Activated T-cell treated with anti-CD3 and anti-CD28 coated beads for 1 hour (primary cell): ENCODE measurements around the gene APCDD1.

Experiments used
- DNase-seq: peaks from one replicate; pipeline ENCODE4 v3.0.0-alpha.2; 2020; ENCODE audit warnings: low read depth

Gene APCDD1

GRCh38 chr18:10453806-10454680 lies at the start of gene APCDD1:
APCDD1 (plus strand) TSS chr18:10454635; CDS start chr18:10454982, 347 bp downstream.
- DNase-seq = no peak

- no peak for DNase-seq
Measured at GRCh38 chr18:10405014-10405493, 49.4 kb upstream of the APCDD1 start.

DNA sequence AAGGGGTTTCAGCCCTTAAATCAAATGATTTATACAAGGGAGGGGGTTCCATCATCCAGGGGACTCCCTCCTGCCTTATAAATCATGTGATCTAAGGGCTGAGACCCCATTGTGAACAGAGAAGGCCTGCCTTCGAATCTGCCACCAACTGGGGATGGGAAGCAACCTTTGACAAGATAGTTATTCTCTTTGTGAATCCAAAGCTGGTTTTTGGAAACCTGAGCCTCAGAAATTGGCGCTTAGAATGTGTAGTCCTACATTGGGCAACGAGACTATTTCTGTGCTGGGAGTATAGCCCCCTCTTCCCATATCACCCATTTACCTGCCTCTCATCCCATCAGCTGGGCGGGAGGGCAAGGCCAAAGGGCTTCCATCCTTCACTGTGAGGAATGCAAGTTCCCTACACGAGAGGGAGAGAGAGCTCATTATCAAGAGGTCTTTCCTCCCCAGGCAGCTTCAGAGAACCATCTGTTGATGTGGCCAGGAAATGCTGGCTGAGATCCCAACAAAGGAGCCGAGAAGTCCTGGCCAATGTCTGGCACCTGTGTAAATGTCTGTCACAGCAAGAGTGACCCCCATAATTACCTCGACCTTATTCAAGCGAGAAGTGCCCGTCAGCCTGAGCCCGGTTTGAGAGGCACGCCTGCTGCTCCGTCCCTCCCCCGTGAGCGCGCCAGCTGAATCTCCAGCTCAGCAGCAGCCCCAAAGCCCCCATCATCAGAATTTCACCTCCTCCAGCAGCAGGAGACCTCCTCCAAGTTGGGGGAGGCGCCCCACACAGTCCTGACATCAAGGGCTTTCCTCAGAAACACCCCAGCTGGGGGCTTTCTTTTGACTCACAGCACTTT lies 48.4 kb upstream of the APCDD1 start:
- no peak for DNase-seq

DNA sequence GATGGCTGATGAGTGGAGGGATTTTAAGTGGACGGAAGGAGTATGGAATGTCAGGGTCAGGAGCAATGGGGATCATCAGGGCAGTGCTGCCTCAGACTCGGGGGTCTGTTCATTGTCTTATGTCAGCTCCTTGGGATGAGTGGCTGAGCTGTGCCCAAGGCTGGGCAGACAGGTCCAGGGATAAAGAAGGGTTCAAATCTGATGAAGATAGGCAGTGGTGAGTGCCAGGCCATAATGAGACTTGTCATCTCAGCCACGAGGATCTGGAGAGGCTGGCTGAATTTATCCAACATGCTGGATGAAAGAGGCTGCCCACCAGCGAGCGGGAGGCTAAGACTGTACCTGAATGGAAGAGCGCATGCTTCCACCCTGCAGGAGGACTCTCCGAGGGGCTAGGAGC lies 46.3 kb upstream of the APCDD1 start:
- DNase-seq = no peak

GRCh38 chr18:10409041-10409440 lies 45.4 kb upstream of the APCDD1 start:
- DNase-seq = no peak

GRCh38 chr18:10410472-10411308 lies 43.7 kb upstream of the APCDD1 start:
- no peak for DNase-seq

DNA sequence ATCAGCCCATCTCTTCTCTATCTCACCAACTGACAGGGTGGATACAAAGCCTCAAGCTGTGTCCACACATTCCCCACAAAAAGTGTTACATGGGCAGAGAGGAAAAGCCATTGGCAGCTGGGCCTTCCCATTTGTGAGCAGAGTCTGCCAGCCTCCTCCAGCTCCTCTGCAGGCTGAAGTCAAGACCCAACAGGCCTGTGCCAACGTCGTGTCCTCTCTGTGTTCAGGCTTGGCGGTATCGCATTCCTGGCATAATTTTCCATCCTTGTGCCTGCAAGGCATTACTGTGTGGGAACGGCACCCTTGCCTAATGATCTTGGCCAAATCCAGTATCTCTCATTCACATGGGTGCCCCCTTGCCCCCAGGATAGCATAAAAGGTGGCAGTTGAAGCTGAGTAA lies 41.5 kb upstream of the APCDD1 start:
- DNase-seq = no peak

- DNase-seq = no peak
Measured at GRCh38 chr18:10413722-10414121, 40.7 kb upstream of the APCDD1 start.

DNA sequence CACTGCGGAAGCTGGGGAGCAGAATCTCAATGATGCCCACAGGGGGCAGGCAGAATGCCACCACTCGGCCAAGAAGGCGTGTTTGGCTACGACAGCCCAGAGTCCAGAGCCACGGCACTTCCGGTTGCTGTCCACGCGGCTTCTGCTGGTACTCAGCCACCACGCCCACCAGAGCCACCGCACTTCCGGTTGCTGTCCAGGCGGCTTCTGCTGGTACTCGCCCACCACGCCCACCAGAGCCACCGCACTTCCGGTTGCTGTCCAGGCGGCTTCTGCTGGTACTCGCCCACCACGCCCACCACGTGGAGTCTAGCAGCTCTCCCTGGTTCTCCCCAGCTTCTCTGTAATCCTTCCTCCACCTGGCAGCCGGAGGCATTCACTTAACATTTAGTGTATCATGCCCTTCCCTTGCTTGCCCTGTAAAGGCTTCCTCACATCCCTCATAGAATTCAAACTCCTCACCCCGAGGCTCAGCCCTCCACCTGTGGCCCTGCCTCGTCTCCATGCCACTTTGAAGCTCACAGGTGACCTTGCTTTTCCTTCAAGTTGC lies 40.1 kb upstream of the APCDD1 start:
- DNase-seq = no peak

DNA sequence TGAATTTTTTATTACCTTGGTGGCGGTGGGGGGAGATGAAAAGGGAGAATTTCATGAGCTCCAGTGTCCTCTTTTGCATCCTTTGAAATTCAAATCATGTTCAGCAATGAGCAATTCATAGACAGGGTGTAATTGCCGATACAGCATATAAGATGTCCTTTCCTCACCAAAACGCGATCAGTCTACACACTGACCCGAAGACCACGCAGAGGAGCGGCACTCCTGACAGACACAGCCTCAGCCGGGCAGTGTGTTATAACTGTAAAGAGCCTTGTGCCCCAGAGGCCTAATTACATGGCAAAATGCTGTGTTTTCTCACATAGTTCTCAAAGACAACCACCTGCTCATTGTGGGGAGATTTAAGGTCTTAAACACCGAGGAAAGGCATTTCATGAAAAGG lies 38.4 kb upstream of the APCDD1 start:
- DNase-seq = no peak

GRCh38 chr18:10417191-10417590 lies 37.2 kb upstream of the APCDD1 start:
- no peak for DNase-seq

DNA sequence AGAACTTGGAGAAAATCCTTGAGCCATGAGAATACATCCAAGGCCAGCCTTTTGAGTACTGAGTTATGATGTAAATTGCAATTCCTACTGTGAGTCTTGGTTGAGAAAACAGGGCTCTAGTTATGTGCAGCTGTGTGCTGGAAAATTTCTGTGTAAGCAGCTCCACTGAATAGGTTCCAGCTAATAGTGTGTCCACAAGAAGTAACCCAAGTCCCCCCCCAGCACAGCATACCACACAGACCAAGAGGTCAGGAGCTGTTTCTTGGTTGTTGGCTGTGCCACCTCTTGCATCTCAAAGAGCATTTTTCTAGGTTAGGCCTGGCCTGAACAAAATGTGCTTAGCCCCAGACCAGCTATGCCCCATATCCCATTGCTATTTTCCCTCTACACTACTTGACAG lies 36.8 kb upstream of the APCDD1 start:
- DNase-seq = no peak

DNA sequence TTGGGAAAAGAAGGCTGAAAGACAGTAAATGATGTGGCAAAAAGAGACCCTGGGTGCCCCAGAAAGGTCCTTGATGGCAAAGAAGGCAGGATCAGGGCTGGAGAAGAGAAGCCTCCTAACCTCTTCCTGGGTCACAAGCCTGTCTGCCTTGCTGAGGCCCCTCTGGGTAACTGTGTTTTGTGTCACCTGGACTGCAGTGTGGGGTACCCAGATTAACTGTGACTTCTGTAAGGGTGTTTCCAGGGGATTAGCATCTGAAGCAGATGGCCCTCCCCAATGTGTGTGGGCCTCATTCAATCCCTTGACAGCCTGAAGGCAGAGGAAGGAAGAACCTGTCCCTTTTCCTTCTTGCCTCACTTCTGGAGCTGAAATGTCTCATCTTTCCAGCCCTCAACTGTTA lies 35.6 kb upstream of the APCDD1 start:
- no peak for DNase-seq

DNA sequence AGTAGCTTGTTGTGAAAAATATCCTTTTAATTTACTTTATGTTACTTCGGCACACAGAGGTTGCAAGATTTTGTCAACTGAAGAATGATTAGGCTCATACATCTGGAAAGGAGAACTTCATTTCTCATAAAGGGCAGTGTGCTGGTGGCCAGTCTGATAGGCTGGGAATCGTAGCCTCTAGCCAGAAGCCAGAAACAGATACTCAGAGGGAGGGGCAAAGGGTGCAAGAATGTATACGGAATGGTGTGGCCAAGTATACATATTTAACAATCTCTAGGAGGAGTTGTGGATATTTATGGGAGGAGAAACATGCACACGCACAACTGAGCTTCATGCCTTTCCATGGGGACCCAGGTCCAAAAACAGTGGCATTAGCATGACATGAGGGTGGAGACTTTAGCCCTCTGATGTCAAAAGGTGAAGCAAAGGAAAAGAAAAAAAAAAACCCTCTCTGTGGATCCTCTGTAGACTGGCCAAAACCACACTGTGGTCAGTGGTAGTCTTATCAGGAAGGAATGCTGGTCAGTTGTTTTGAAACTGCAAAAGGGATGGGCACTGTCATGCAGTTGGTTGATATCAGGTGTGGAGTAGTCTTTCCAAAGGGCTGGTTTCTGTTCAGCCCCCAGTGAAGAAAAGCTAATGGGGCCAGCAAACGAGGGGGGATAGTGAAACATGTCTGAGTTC lies 34.9 kb upstream of the APCDD1 start:
- DNase-seq = no peak

DNA sequence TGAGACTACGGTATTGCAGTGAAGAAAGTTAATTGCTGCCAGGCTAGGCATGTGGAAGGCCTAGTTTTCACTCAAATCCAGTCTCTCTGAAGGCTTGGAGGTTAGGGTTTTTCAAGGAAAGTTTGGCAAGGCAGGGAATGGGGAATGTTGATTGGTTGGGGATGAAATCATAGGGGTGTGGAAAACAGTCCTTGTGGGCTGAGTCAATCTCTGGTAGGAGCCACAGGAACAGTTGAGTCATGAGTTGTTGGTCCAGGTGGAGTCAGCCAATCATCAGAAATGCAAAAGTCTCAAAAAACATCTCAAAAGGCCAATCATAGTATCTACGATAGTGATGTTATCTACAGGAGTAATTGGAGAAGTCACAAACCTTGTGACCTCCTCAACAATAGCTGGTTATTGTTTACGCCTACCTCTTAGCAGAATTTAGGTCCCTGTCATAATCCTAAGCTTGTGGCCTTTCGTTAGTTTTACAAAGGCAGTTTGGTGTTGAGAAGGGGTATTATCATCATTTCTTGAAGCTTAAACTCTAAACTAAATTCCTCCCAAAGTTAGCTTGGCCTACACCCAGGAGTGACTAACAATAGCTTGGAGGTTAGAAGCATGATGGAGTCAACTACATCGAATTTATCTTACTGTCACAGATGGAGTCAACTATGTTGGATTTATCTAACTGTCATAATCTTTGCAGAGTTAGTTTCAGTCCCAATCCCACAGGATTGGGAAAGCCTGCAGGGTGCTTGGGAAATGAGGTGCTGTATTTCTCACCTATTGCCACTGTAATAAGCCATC lies 33.7 kb upstream of the APCDD1 start:
- no peak for DNase-seq

- DNase-seq = no peak
Measured at GRCh38 chr18:10421859-10422258, 32.6 kb upstream of the APCDD1 start.

DNA sequence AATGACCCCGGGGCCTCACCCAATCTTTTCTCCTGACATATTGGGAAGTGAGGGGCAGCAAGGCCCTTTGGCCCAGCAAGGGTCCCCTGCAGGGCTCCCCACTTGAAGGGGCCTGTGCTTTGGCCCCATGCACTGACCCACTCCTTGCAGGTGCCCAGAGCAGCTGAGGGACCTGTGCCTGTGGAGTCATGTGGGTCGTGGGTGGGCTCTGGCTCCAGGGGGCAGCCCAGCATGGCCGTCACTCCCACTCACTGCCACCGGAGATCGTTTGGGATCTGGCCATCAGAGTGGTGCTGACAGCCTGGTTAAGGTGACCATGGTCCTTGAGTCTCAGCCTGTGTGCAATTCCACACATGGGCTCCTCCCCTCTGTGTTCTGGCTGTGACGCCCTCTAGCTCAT lies 31.7 kb upstream of the APCDD1 start:
- DNase-seq = no peak

GRCh38 chr18:10424585-10425307 lies 29.7 kb upstream of the APCDD1 start:
- no peak for DNase-seq

DNA sequence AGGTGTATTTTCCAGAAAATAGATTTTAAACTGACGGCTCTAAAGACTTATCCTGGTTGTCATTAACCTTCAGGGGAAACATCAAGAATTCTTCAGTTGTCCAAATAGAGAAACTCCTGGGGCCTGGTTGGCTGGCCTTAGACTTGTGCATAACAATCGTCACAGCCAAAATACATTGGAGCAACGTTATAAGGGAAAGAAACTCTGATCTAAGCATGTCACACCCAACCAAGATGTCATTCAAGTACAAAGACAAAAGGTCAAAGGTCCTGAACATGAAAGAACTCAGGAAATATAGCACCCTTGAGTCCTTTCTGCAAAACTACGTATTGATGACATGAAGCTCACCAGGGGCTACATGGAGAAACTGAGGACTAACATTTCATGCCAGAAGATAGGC lies 23.8 kb upstream of the APCDD1 start:
- no peak for DNase-seq

DNA sequence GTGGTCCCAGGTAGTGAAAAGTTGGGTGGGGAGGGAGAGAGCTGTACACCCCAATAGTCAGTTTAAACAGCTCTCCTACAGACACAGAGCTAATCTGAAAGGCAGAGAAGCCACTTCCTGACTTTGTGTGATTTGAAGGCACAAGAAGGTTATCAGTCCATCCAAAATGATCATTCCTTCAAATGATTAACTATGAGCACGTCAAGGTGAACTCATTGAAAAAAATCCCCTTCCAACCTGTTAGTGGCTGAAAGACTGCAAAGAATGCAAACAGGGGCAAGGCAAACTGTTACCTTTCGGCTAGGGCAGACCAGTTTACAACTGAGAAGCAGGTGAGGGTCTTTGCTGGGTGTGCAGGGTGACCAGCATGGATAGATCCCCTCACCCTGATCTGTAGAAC lies 22.8 kb upstream of the APCDD1 start:
- no peak for DNase-seq
